GM21737 (cell line): ENCODE measurements around the gene RECQL5.

Source experiments
- ATAC-seq: cut with Tn5 transposase; IDR thresholded peaks from one replicate; pipeline ENCODE4 v1.9.1; 2021; ENCODE audit warnings: mild to moderate bottlenecking, moderate library complexity; ENCODE audit not compliant: unreplicated experiment

The RECQL5 gene

GRCh38 chr17:75666959-75667790, at the start of gene RECQL5, which contains the start of gene SAP30BP:
RECQL5 (minus strand) TSS chr17:75667154; CDS start chr17:75666557, 597 bp downstream.
SAP30BP (plus strand) TSS chr17:75667338; CDS start chr17:75667373, 35 bp downstream.
- peak; percentile 74 for ATAC-seq

GRCh38 chr17:75712446-75712845, 45.5 kb upstream of the RECQL5 start:
- no peak for ATAC-seq

GRCh38 chr17:75707079-75707571, 40.2 kb upstream of the RECQL5 start:
- ATAC-seq = no peak

- no peak for ATAC-seq
Observed at GRCh38 chr17:75706042-75706728, 39.2 kb upstream of the RECQL5 start.

DNA sequence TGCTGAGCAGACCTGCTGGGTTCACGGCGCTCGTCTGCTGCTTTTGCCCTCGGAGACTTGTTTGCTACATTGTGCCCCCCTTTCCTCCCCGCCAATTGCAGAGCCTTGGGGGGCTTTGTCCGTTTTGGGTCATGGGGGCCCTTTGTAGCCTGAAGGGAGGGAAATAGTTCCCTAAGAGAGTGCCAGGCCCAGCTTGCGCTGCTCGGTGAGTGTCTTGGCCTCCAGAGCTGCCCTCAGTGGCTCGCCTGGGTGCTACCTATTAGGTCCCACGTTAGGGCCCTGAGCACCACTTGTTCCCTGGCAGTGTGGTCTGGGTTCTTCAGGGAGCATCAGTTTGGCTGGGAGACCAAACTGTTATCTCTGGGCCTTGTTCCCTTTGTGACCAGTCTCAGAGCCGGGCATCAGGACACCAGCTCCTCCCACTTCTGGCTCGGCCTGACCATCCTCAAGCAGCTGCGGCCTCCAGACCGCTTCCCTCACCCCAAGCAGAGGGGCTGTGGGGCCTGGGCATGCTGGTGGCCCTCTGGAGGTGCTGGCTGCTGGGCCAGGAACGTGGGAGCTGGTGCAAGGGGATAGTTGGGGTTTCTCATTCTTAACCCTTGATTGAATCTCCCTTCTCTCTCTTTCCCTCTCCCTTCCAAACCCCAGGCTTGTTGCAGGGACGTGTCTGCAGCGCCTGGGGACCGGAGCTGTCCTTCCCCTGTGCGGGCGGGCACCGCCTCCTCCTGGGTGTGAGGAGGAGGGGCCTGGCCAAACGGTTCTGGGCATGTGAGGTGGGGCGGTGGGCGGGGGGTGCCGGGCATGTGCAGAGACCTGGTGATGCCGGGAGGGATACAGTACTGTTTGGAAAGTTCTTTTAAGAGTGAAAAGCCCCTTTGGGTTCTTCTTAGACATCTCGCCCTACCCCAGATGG, 38.3 kb upstream of the RECQL5 start:
- ATAC-seq = no peak

GRCh38 chr17:75703591-75703990, 36.6 kb upstream of the RECQL5 start:
- no peak for ATAC-seq

DNA sequence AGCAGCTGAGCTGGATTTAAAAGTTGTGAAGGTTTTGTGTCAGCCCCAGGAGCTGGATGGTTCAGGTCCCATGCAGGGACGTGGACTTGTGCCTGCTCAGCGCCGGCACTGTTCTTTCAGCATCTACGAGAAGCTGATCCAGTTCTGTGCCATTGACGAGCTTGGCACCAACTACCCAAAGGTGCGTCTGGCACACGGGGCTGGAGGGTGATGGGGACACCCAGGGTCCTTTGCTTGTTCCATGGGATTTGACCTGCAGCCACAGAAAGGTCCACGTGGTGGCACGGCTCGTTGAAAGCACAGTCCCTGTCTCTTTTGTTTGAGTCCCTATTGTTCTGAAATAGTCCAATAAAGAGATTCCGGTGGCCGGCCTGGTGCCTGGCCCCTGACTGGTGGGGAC, 36.2 kb upstream of the RECQL5 start:
- no peak for ATAC-seq

GRCh38 chr17:75701288-75701687, 34.3 kb upstream of the RECQL5 start:
- ATAC-seq = no peak

DNA sequence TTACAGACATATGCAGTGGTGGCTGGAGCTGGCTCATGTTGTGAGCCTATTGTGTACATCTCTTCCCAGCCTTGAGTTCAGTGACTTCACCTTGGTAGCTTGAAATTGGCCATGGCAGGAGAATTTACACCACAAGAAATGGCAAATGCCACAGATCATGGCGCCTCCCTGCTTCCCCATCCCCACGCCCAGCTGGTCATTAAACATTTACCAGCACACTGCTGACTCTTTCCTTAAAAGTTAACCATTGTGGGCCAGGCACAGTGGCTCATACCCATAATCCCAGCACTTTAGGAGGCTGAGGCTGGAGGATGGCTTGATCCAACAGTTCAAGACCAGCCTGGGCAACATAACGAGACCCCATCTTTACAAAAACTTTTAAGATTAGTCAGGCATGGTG, 31.7 kb upstream of the RECQL5 start:
- ATAC-seq = no peak

- no peak for ATAC-seq
Observed at GRCh38 chr17:75697651-75698291, 30.8 kb upstream of the RECQL5 start.

DNA sequence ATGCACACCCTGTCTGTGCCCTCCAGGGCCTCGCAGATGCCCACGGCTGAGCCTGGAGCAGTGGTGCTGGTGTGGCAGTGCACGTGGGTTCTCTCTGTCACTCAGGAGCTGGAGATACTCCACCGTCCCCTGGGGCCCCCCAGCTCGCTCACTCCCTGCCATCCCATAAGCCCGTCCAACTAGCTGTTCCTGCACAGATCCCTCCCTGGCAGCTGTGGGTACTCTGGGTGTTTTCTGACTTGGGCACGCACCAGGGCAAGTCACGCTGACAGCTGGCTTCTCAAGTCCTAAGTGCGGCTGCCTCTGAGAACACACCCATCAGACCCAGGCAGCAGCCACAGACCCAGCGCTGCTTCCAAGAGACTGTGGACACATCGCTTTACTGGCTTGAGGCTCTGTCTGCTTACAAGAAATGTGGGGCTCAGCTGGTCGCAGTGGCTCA, 28.9 kb upstream of the RECQL5 start:
- no peak for ATAC-seq

GRCh38 chr17:75695141-75695829, 28.3 kb upstream of the RECQL5 start:
- no peak for ATAC-seq

DNA sequence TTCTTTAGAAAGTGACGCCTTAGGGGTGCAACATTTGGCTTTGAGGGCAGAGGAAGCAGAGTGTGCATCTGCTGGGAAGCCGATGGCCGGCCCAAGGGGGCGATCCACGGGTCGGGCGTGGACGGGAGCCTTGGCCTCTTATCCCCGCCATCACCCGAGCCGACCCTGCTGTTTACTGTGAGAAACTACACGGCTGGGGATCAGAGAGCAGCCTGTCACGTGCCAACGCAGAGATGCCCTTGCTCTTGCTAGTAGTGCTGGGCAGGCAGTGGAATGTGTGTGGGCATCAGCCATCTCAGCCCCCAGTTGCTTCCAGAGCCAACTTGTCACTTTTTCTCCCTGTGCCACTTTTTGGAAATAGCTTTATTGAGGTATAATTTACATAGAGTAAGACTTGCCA, 27.6 kb upstream of the RECQL5 start:
- no peak for ATAC-seq

DNA sequence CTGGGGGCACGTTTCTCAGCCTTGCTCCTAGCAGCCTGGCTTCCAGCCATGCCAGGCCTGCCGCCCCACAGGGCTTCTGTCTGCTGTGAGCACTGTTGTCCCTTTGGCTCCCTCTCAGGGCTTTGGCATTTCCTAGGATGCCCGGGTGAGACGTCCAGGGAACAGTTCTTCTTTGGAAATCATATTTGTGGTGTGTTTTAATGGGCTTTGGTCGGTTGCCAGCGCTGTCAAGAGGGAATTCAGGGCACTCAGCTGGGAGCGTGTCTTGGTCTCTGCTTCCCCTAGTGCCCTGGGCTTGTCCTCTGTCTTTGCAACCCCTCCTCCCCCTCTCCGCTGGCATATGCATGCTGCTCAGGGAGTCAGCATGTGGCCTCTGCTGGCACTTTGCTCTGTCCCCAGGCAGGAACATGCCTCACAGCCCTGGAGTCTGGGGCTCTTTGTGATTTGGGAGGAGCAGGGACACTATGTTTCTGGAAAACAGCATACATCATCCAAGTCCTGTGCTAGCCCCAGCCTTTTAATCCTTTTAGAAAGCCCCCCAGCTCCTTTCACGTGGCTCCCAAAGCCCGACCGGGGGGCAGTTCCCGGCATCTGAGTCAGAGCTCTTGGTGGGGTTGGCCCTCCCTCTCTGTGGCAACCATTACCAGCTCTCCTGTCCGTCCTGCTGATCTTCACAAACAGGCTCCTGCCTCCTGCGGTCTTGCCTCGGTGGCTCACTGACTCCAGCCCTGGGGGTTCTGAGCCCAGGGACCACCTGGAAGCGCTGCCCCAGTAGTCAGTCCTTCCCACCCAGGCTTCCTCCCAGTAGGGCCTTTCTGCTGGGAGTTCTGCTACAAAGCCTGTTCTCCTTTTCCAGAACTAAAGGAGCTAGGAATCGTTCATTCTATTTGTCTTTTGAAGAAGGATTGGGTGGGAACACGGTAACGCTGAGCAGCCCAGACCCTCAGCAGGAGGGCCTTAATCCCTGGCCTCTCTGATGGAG, 26.8 kb upstream of the RECQL5 start:
- ATAC-seq = no peak

GRCh38 chr17:75692976-75693375, 26.0 kb upstream of the RECQL5 start:
- ATAC-seq = no peak

GRCh38 chr17:75691801-75692626, 25.1 kb upstream of the RECQL5 start:
- ATAC-seq = no peak

DNA sequence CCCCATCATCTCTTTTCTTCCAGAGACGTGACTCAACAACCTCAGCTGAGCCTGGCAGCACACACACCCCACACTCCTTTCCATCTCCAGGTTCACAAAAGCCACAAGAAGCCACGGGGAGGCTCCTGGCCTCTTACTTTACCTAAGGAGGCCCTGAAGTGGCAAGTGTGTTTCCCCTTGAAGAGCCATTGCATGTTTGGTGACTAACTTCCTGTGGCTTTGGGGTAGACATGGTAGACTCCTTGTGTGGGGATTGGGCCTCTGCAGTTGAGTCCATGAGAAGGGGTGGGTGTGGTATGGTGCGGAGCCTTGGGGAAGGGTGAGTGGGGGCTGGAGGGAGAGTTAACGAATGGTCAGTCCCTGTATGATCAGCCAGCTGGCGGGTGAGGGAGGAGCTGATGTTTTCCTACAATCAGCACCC, 24.4 kb upstream of the RECQL5 start:
- no peak for ATAC-seq

DNA sequence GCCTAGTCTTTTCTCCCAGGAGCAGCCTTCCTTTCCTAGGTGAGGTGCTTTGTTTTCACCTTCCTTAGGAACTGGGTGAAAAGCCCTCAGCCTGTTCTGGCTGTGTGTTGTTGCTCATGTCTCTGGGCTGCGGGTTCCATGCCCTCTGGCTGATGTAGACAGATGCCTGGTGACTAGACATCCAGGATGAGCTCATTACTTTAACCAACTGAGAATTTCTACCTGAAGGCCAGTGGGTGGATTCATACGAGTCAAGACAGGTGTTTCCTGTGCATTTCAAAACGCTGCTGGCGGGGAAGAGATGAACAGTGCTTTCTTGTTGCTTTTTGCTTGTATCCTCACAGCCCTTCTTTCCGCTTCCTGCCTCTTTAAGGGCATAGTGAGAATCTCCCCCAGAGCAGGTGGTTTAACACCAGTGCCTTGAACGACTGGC, 22.5 kb upstream of the RECQL5 start:
- ATAC-seq = no peak
